Stimulated activated CD8-positive, alpha-beta memory T cell treated with anti-CD3 and anti-CD28 coated beads, Interleukin-15, amount 100 ng/mL, for 1 hour (primary cell): ENCODE results near the gene ZYG11A.

Experiments
- DNase-seq: peaks from one replicate; pipeline ENCODE4 v3.0.0-alpha.2; 2020; ENCODE audit warnings: low read depth

Gene ZYG11A

DNA sequence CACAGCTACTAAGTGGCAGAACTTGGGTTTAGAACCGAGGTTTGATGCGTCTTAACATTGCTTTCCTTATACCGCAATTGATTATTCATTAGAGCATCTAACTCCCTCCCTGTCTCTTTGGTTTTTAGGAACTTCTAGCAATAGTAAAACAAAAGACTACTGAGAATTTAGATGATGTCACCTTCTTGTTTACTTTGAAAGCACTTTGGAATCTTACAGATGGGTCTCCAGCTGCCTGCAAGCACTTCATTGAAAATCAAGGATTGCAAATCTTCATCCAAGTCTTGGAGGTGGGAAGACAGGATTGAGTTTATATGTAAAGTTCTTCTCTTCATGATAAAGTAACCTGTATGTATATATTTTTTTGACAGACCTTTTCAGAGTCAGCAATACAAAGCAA, 35.0 kb downstream of the ZYG11A start:
- no peak for DNase-seq

DNA sequence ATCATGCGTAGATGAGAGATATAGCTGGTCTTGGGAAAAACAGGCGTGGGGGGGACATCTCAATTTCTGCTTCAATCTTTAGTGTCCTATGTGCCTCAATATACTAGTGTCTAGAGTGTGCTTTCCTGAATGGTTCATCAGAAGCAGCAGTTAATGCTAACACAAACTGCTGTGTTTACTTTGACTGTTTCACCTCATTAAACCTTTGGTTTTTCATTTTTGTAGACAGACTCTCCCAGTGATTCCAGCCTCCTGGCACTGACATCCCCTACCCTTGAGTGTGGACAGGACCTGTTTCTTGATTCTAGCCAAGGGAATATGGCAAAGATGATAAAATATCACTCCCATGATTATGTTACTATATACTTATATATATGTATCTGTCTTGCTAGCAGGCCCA, 37.6 kb downstream of the ZYG11A start:
- no peak for DNase-seq

DNA sequence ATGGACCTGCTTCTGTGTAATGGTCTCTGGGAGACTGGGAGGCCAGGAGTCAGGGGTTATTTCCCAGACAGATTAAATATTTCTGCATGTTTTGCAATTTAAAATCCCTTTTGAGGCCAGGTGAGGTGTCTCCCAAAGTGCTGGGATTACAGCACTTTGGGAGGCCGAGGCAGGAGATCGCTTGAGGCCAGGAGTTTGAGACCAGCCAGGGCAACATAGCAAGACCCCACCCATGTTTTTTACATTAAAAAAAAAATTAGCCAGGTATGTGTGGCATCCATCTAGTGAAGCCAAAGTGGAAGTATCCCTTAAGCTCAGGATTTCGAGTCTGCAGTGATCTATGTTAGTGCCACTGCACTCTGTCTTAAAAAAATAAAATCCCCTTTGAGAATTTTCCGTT, 44.9 kb downstream of the ZYG11A start:
- DNase-seq = no peak

DNA sequence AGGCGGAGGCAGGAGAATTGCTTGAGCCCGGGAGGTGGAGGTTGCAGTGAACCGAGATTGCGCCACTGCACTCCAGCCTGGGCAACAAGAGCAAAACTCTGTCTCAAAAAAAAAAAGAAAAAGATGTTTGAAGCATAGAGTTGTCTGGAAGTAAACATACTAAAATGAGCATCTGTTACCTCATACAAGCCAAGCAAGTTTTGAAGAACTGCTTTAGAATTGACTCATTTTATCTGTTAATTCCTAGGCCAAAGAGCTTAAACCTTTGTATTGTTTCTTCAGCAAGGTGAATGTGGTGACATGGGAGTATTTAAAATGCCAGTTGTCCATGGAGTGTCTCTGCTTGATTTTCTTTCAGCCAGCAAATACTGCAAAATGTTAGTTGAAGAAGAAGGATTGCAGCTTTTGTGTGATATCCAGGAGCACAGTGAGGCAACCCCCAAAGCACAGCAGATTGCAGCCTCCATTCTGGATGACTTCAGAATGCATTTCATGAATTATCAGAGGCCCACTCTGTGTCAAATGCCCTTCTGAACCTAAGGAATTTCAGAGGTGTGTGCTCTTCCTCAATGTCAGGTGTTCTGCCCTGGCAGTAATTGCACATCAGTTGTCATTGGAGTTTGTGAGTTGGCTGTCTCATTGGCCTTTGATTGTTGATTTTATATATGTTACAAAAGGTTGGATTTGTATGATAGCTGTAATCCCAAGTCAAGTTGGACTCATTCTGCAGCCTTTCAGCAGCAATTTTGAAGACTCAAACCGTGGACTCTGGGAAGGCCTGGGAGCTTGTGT, 50.1 kb downstream of the ZYG11A start:
- no peak for DNase-seq

DNA sequence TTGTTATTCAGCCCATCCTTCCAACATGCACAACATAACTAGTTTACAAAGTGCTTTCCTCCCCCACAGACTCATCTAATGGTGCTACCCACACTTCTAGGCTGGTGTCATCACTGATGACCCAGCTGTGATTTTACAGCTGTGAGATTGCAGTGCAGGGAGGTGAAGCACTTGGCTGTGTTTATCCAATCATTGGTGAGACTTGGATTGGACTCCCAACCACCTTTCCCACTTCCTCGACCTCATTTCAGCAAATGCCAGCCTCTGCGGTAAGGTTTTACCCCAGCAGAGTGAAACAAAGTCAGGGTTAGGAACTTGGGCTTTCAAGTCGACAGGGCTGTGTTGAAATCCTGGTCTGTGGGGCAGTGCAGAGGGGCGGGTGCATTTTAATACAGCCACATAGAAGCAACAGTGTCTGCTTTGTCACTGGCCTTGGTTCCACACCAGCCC, 56.9 kb downstream of the ZYG11A start:
- DNase-seq = no peak

DNA sequence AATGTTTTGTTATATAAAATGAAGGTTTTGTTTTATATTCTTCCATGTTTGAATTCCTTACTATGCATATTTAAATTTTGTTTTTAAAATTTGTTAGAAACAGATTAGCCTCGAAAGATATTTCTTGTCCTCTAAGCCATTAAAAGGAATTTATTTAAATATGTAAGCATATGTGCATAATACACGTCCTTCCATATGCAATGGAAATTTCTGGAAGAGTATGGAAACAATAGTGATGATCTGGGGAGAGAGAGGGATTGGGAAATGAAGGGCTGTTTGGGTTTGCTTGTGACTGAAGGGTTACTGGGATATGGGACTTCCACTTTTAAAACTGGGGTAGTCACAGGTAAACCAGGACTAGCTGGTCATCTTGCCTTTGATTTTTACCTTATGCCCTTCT, 57.8 kb downstream of the ZYG11A start:
- no peak for DNase-seq

DNA sequence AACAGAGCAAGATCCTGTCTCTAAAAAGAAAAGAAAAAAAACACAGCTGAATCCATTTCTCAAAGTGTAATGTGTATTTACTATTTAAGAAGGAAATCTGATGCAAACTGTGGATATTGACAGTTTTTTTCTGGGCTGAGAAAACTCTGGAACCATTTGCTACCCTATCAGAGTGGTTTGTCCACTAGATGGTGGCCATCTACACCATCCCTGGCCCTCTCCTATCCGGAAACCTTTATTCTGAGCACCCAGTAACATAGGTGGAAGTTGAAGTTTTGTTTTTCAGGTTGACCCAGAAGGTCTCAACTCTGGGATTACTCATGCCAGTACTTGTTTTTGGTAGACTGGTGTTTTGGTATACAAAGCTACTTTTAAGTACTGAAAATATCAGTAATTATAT, 58.8 kb downstream of the ZYG11A start:
- no peak for DNase-seq

DNA sequence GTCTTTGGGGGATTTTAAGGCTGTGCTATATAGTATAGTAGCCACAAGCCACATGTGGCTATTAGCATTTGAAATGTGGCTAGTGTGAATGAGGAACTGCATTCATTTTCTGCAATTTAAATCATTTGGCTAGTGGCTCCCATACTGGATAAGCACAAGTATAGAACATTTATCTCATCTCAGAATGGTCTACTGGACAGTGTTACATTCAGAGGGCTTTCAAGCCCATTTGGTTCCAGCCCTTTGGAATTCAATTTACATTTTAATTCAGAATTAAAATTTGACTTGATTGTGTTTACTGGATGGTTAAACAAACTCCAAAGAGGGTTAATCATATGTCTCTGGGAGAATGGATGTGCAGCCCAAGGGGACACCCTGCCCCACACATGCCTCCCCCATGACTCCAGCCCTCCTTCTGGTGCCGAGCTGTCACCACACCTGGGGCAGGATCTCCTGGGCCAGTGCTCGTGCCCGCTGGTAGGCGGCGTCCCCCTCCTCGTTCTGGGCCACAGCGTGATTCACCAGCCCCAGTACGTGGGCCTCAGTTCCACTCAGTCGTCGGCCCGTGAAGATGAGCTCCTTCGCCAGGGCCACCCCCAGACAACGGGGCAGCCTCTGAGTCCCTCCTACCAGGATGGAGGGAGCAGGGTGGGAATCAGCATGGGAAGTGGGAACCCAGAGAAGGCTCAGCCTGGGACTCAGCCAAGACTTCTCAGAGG, 61.8 kb downstream of the ZYG11A start:
- no peak for DNase-seq

DNA sequence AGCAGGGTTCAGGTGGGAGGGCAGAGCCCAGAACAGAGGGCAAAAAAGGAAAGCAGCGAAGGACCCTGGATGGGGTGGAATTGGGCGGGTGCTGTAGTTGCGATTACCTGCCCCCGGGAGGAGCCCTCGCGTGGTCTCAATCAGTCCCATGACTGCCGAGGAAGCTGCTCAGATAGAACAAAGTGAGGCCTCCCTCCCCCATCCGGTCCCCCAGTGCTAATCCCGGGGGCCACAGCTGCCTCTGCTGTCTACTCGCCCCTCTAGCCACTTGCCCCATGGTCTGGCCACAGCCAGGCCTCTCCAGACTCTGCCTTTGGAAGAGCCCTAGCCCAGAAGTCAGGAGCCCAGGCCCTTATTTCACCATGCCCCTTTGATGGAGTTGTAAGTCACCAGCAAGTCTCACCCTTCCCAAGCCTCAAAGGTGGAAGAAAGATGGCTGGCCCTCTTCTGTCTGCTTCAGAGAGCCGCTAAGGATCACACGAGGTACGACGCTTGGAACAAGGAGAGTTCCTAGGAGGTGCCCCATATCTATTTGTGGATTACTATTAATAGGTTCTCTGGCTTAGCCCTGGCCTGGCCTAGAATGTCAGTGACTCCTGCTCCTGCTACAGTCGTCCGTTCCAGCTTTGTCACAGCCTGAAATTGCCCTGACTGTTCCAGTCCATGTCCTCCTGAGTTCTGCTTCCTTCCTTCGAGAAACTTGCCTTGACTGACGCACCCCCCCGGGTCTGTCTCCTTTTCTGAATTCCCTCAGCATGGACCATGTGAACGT, 62.6 kb downstream of the ZYG11A start:
- no peak for DNase-seq

DNA sequence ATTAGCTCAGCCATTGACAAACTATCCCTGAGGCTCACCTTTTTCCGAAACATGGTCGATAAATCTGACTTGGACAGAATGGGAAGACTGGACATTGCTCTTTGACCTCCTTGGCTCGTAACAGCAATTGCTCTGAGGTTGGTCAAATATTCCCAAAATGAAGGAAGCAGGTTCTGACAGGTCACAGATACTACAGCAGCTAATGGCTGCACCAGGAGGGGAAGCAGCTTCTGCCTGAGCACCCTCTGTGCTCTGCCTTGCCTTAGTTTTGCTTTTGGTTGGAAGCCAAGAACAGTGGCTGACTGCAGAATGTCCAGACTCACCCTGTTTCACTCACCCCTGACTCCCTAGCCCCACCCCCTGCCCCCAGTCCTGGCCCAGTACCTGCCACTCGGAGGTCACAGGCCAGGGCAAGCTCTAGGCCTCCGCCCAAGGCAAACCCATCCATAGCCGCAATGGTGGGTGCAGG, 63.6 kb downstream of the ZYG11A start:
- no peak for DNase-seq

DNA sequence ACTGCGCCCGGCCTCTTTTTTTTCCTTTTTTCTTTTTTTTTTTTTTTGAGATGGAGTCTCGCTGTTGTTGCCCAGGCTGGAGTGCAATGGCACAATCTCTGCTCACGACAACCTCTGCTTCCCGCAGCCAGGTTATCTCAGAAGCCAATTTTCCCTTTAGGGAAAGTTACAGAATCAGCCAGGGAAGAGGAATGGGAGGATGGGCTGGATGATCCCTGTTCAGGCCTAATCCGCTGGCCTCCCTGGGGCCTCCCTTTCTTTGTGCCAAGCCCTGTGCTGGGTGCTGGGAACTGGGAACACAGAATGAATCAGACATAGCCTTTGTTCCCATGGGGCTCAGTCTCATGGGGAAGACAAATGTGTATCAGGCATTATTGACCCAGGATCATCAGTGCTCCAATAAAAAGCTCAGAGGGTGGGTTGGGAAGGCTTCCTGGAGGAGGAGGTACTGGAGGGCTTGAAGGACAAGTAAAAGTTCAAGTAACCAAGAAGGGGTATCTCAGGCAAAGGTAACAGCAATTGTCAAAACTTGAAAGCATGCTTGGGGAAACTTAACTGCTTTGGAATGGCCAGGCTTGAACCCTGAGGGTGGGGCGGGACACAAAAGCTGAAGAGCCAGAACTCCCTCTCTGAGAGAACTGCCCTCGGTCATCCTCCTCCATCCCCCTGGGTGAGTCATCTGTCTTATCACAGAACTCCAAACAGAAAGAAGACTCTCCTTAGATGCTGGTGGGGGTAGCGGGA, 64.7 kb downstream of the ZYG11A start:
- DNase-seq = no peak

DNA sequence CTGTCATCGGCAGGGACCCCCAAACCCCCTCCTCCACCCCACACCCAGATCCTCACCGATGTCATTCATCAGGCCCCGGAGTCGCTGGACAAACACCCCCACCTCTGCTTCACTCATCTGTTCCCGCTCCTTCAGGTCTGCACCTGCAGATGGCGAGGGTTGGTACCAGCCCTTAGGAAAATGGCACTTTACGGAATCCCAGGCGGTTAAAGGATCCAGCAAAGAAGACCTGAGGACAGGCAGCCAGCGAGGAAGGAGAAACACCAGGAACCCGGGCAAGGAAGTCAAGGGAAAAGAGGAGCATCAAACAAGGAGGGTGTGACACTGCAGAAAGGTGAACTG, 65.2 kb downstream of the ZYG11A start:
- DNase-seq = no peak

DNA sequence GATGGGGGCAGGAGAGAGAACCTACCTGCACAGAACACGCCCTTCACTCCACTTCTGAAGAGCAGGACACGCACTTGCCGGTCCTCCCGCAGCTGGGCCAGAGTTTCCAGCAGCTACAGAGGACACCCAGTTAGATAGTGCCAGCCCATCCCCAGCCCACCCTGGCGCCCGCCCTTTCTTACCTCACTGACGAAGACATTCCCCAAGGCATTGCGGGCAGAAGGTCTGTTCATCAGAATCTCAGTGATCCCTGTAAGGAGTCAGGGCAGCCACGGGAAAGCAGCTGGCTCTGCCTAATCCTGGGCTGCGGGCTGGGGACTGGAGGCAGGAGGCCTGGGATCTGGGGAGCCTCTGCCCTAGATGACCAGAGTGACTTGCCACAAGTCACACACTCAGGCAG, 69.0 kb downstream of the ZYG11A start:
- DNase-seq = no peak

DNA sequence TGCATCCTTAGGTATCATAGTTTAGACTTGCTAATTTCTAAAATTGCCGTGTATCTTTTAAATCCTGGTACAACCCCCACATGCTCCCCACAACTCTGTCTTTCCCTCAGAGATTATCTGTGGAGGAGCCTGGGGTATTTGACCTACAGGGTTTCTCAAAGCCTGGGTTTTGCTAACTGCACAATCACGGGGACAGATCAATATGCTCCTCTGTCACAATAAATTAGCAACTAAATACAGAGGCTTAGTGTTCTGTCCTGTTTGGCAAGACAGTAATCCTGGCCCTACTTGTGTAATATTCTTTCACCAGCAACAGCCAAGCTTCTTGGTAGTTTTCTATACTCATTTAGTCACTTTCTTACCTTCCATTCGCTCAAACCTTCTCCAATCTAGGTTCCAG, 70.5 kb downstream of the ZYG11A start:
- no peak for DNase-seq

DNA sequence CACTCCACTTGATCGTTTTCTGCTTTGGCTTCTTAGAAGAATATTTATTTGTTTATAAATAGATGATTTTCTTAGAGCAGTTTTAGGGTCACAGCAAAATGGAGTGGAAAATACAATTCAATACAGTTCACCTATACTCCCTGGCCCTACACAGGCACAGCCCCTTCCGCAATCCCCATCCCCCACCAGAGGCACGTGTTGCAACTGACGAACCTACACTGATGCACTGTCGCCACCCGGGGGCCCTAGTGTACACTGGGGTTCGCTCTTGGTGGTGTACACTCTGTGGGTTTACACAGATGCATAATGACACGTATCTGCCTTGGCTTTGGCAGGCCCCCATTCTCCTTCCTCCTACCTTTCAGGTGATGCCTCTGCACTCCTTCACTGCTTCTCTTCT, 71.0 kb downstream of the ZYG11A start:
- DNase-seq = no peak

DNA sequence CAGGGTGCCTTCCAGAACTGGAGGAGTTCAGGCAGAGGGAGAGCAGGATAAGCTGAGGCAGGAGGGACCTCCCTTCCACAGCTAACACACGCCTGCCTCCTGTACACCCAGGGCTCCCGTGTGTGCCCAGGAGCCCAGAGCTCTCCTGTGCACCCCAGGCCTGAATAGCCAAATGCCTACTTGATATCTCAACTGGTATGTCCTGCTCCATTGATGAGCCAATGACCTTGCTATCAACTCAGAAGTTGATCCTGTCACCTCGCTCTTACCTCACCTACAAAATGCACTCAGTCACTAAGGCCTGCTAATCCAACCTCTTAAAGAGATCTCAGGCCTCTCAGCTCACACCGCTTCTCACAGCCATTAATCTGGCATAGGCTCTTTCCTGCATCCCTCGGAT, 71.9 kb downstream of the ZYG11A start:
- no peak for DNase-seq

DNA sequence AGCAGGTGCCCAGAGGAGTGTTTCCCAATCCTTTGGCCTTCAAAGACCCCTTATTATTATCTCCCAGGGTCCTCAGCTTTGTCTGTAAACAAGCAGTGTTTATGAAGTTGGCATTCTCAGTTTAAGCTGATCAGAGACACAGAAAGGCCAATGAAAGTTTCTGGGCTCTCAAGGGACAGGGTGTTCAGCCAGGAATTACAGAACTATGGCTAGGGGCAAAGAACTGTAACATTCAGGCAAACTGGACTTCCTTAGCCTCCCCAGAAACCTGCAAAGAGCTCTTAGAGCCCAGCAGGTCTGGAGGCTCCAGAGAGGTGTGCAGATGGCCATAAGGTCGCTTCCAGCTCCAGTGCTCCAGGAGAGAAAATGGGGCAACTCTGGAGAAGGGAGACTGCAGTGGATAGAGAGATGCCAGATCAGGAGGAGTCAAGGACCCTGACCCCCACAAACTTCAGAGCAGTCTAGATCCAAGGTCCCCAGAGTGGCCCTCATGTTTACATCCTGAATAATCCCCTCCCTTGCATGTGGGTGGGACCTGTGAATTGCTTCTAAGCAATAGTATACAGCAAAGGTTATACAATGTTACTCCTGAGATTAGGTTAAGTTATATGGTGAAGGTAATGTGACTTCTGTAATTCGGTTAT, 72.8 kb downstream of the ZYG11A start:
- DNase-seq = no peak

DNA sequence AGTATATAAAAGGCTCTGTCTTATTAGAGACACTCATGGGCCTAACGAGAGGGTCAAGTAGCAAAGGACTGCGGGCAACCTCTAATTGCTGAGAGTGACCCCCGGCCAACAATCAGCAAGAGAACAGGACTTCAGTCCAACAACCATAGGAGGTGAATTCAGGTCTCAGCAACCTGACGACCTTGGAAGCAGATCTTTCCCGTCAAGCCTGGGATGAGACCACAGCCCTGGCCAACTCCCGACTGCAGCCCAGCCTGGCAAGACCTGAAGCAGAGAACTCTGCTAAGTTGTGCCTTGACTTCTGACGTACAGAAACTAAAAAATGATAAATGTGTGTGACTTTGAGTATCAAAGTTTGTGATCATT, 73.3 kb downstream of the ZYG11A start:
- DNase-seq = no peak

DNA sequence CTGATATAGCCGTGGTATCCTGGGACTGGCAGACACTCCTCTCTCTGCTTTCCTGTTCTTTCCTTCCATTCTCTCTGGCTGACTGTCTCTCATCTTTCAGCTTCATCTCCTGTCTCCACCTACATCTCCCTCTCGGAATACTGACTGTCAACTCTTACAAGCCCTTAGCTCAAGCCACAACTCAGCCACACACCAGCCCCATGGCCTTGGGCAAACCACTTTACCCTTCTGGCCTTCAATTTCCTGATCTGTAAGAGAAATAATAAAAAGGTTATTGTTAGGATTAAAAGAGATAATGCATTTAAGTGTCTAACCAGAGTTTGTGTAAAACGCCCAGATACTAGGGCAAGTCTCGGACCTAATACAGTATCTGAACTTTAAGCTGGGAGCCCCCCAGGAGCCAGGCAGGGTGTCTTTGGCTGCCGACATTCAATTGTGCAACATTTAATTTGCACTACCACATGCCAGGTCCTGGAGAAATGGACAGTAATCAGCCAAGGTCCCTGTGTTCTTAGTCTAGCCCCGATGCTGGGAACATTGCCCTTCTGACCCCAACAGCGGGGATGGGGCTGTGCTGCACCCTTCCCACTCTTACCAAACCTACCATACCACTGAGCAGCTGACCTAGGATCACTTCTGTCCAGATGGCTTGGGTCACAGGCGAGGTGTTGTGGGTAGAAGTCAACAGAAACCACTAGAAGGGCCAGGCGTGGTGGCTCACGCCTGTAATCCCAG, 73.8 kb downstream of the ZYG11A start:
- no peak for DNase-seq

DNA sequence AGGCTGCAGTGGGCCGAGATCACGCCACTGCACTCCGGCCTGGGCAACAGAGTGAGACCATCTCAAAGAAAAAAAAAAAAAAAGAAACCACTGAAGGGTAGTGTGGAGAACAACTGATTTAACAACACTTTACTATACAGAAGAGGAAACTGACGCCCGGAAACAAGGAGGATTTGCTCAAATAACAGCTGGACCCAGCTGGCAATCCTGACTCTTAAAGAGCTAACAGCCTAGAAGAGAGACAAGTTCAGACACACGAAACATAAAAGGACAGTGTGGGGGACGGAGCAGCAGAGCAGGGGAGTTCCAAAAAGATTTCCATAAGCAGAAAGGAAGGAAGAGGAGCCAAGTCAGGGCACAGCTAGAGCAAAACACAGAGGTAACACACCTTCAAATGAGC, 74.6 kb downstream of the ZYG11A start:
- no peak for DNase-seq

DNA sequence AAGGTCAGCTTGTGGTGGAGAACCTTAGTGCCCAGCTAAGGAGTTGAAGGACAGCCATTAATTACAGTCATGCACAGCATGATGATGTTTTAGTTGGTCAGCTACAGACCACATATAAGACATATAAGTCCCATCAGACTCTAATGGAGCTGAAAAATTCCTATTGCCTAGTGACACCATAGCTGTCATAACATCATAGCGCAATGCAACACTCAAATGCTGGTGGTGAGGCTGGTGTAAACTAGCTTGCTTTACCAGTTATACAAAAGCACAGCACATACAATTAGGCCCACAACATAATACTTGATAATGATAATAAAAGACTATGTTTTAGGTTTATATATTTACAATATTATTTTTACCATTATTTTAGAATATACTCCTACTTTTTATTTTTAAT, 75.0 kb downstream of the ZYG11A start:
- DNase-seq = no peak
